Motor neuron (in vitro differentiated cells): ENCODE results near the gene HES7. TPM values are rescaled to one million over a fixed set of nuclear protein-coding genes. Genes with fewer than 3 reads are reported as not detected.

Experiments
- ATAC-seq, 8 experiments: fragments of 200-7000 bp; cut with Tn5 transposase; replicated peaks in 6 of 8; 2 replicates each; pipeline ENCODE4 v1.8.0; 2021; ENCODE audit warnings: mild to moderate bottlenecking in 8 of 8, moderate library complexity in 8 of 8
- H3K27ac ChIP-seq, 2 donors: fragments of 250-450 bp; sonication (Bioruptor Pico); 2 replicates each; pipeline ENCODE4 v1.9.0; 2021; ENCODE audit warnings: antibody characterized with exemption in 2 of 2, mild to moderate bottlenecking in 2 of 2, moderate library complexity in 1 of 2
- H3K4me1 ChIP-seq, 2 donors: fragments of 250-450 bp; sonication (Bioruptor Pico); replicated peaks in 1 of 2; 2 replicates each; pipeline ENCODE4 v1.6.1; 2021; ENCODE audit warnings: antibody characterized with exemption in 2 of 2, mild to moderate bottlenecking in 2 of 2, moderate library complexity in 1 of 2
- H3K4me3 ChIP-seq, 5 donors: fragments of 250-450 bp; sonication (Bioruptor Pico); 2 replicates each; pipeline ENCODE4 v1.9.0; 2021; ENCODE audit warnings: antibody characterized with exemption in 5 of 5, mild to moderate bottlenecking in 5 of 5, moderate library complexity in 4 of 5
- WGBS, 10 experiments: fragments of 450-650 bp; shearing (Covaris generic); methylation state at CpG; one replicate each; pipeline ENCODE4 v1.0.0; 2022; 5-methylcytosine and 5-hydroxymethylcytosine counted together
- in situ Hi-C, 9 experiments: fragments of 400-800 bp; cut with MboI; loops; one replicate each; pipeline ENCODE4 v1.15.0; 2021; ENCODE audit warnings: low sequenced_read_pairs in 9 of 9, low pct_unique_long_range_greater_than_20kb in 2 of 9; ENCODE audit not compliant: unreplicated experiment in 9 of 9
- total RNA-seq, 8 experiments: library from RNA; unstranded; fragments of 300-600 nt; gene quantifications; 2 replicates each; pipeline versions ENCODE4 v1.2.3 to v1.2.4, GENCODE V29; 2022

The HES7 gene
- total RNA-seq, 8 experiments from 2014 or later: 0.31 to 4.0 (median 1.4) TPM; not detected in 1

DNA sequence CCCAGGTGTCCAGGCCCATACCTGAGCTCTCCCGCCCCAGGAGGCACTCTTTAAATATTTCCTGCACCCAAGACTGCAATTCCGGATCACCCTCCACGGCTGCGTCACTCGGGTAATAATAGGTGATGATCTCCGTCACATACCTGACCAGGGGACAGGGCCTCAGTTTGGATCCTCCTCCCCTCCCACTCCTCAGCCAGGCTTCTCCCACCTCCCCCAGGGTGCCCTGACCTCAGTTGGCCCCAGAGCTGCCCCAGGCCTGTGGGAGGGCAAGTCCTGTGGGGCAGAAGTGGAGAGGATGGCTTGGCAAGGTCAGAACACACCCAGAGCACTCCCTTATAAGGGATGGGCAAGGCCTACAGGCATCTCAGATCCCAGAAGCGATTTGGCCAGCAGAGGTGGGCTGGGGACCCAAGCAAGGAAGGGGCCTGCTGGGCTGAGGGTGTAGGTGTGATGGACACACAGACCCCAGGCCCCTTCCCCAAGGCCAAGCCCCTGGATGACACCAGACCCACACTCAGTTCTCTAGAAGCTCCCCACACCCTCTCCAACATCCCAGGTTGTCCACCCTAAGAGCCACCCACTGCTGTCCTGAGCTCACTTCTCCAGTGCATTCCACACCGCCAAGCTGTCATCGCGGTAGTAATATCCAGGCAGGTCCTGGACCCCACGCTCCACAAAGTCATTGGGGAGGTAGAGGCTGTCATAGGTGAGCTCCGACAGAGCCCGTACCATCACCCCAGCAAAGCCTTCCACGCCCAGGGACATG, 48.1 kb downstream of the HES7 start:
- in situ Hi-C loops: loop anchor here in 2 of 9 experiments (25.0 kb wide), 1 partner anchor 712 kb away; the partner anchor contains the start of gene MFSD6L (in 2 of the 2)
- no peak overlapping the region for H3K27ac ChIP-seq
- WGBS, 10 experiments: 20 to 77% (median 63%) methylated on average over 1 to 6 of the region's 14 CpGs; no CpG with 5 or more reads in 7 of the 10 experiments
- H3K4me1 ChIP-seq: peaks cover 3 to 10% of the 10 kb centered on the region in 2 donors
- ATAC-seq: no peak
- H3K4me3 ChIP-seq: no peak overlapping the region

DNA sequence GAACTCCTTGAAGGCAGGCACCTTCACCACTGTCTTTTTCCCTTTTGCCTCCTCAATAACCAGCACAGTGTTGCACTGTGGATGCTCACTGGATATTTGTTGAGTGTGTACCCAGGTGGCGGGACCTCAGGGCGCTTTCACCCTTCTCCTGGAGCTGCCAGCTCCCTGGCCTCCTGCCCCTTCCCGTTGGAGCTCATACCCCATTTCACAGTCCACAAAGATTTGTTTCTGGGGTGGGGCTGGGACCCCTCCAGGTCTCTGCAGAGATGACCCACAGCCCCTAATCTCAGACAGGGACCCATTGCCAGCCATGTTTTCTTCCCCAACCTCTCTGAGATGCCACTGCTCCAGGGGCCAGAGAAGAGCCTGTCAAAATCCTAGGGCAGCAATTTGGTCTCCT, 48.8 kb downstream of the HES7 start:
- ATAC-seq: no peak
- H3K27ac ChIP-seq: no peak overlapping the region
- in situ Hi-C loops: loop anchor here in 2 of 9 experiments (25.0 kb wide), 1 partner anchor 712 kb away; the partner anchor contains the start of gene MFSD6L (in 2 of the 2)
- 60 to 100% (median 70%) methylated on average over 1 to 2 of the region's 3 CpGs; no CpG with 5 or more reads in 5 of the 10 experiments for WGBS, 10 experiments
- H3K4me1 ChIP-seq: peaks cover 3 to 10% of the 10 kb centered on the region in 2 donors
- no peak overlapping the region for H3K4me3 ChIP-seq

DNA sequence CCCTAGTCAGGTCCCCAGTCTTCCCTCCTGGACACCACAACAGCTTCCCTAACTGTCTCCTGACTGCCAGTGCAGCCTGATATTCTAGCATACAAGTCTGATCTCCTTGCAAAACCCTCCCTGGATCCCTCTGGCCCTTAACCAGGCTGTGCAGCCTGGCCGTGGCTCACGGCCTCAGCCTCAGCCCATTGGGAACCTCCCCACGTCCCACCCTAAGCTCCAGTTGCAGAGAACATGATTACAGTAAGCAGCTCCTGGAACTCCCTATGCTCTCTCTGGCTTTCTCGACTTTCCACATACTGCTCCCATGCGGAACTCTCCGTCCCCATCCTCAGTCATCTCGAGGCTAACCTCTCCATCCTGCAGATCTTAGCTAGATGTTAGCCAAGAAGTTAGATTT, 49.4 kb downstream of the HES7 start:
- in situ Hi-C loops: no loop called here
- peak in 2 of 8 experiments; percentile 67 to 84 for ATAC-seq
- H3K4me3 ChIP-seq: no peak overlapping the region
- whole genome bisulfite sequencing, 10 experiments: 22 to 53% (median 37%) methylated on average over 3 to 6 of the region's 7 CpGs; no CpG with 5 or more reads in 5 of the 10 experiments
- H3K27ac ChIP-seq: no peak overlapping the region
- peaks cover 3 to 10% of the 10 kb centered on the region in 2 donors for H3K4me1 ChIP-seq

DNA sequence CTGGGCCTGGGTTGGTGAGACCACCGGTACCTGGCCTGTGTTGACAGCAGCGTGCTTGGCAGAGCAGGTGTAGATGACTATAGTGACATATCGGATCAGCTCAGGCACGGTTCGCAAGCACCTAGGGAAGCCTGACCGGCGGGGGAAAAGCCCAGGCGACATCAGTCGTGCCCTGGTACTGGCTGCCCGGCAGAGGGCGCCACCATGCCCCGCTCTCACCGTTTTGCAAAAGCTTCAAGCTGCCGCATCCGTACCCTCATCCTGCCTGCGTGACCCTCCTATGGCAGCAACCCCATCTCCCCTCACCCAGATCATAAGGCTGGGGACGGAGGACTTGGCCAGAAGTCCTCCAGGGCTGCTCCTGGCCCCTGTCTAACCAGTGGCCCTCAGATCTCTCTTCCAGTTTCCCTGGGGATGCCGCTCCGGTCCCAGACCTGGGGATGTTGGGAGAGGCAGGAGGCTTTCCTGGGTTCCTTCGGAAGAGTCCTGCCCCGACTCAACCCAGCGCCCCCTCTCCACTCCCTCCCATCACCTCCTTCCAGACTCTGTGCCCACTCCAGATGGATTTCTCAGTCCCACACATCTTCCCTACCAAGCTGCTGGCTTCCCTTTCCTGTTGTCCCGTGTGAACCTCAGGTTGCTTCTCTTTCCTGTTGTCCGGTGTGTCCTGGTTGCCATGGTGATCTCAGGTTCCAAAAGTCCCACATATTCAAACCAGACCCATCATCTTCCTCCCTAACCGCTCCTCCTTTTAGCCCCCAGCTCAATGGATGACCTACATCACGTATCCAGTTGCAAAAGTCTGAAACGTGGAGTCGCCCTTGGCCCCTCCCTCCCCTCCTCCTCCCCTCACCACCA, 50.0 kb downstream of the HES7 start:
- H3K4me3 ChIP-seq: no peak overlapping the region
- H3K4me1 ChIP-seq: peaks cover 3 to 10% of the 10 kb centered on the region in 2 donors
- WGBS, 10 experiments: 0 to 20% (median 0%) methylated on average over 1 to 14 of the region's 28 CpGs; no CpG with 5 or more reads in 1 of the 10 experiments
- in situ Hi-C loops: no loop called here
- ATAC-seq: peak; percentile 58 to 92 (median 65)
- no peak overlapping the region for H3K27ac ChIP-seq

DNA sequence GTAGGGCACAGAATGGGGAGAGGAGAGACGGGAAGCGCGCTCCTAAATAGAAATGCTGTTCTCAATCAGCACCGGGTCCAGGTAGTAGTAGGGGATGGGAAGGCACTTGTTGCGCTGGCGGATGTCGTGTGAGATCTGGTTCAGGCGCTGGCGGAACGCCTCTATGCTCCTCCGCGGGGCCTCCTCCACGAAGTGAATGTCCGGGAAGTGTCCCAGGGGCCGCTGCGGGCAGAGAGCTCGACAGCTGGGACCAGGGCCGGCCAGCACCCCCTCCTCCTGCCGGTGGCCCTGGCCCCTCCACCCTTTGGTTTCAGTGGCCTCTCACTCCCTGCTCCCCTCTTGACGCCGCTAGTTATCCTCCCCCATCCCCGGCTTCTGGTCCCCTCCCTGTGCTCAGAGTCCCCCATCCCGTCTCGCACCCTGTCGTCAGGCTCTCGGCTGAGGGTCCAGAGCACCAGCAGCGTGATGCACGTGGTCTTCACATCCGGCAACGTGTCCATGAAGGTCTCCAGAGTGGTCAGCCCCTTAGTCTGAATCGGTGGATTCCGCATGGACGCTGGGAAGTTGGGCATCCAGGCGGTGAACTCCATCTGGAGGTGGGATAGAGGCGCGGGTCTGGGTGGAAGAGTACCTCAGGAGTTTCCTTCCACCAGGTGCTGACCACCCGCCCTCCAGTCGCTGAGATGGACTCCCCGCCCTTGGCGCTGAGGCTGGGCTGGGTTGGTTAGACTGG, 51.0 kb downstream of the HES7 start:
- Histone ChIP-seq H3K4me3 (no peak overlapping the region), H3K4me1 (peaks cover 3 to 10% of the 10 kb centered on the region in 2 donors), H3K27ac (no peak overlapping the region)
- ATAC-seq: peak in 7 of 8 experiments; percentile 11 to 47 (median 40)
- in situ Hi-C loops: no loop called here
- WGBS, 10 experiments: 0 to 4% (median 2%) methylated on average over 6 to 17 of the region's 40 CpGs; no CpG with 5 or more reads in 5 of the 10 experiments

DNA sequence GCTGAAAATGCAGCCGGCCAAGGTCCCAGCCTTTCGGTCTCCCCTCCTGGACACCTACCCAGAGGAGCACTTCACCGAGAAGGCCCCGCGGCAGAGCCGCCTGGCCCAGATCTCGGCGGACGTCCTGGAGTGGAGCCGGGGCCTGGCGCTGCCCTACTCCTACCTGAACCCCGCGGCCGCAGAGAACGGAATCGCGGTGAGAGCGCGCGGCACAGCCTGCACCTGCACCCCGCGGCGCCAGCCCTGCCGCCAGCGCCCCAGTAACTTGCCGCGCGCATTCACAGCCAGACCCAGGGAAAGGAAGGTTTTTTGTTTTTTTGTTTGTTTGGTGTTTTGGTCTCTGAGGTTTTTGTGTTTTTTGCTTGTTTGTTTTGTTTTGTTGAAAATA, 51.6 kb downstream of the HES7 start:
- Histone ChIP-seq H3K4me1 (peaks cover 3 to 10% of the 10 kb centered on the region in 2 donors), H3K27ac (no peak overlapping the region), H3K4me3 (no peak overlapping the region)
- in situ Hi-C loops: no loop called here
- 0 to 20% (median 3%) methylated on average over 2 to 12 of the region's 28 CpGs; no CpG with 5 or more reads in 6 of the 10 experiments for WGBS, 10 experiments
- no peak for ATAC-seq

DNA sequence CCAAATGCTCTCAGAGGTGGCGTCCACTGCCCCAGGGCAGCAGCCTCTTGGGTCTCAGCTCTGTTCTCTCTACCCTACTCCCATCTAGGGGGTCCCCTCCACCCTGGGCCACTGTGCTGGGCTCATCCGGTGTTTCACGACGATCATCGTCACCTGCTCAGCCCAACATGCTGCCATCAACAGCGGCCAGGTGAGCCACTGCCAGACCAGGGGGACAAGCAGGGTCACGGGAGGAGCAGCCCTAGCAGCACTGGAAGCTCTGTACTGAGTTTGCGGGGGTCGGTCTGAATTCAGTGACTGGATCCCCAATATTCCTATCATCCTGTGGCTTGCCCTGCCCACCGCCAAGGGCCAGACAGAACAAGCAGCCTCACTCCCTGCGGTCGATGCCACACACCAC, 52.4 kb downstream of the HES7 start:
- in situ Hi-C loops: no loop called here
- ATAC-seq: no peak
- H3K4me3 ChIP-seq: no peak overlapping the region
- no peak overlapping the region for H3K27ac ChIP-seq
- H3K4me1 ChIP-seq: peaks cover 3 to 10% of the 10 kb centered on the region in 2 donors
- WGBS, 10 experiments: 74 to 100% (median 89%) methylated on average over 1 to 6 of the region's 12 CpGs; no CpG with 5 or more reads in 4 of the 10 experiments

Other genes starting within 250 kb of the HES7 start
- gene CHD3, start 235.3 kb downstream of the HES7 start, total RNA-seq: 100 to 1,000 TPM in 2 of 8 experiments, 10 to 100 TPM in 6; 56.2 to 294 (median 78.2) TPM
- 1 to 10 TPM; 2.6 to 5.2 (median 4.2) TPM for gene RNF227, start 207.8 kb downstream of the HES7 start, total RNA-seq
- 10 to 100 TPM in 1 of 8 experiments, 1 to 10 TPM in 5, under 1 TPM in 2; 0.25 to 17.2 (median 1.9) TPM for gene KCNAB3, start 194.2 kb downstream of the HES7 start, total RNA-seq
- gene TRAPPC1, start 192.2 kb downstream of the HES7 start, total RNA-seq: 10 to 100 TPM; 60.1 to 94.1 (median 71.4) TPM
- 10 to 100 TPM; 19.3 to 40.7 (median 31.7) TPM for gene CNTROB, start 191.9 kb downstream of the HES7 start, total RNA-seq
- gene GUCY2D, start 121.5 kb downstream of the HES7 start, total RNA-seq: under 1 TPM in 1 of 8 experiments, not detected in 7; 1.00 TPM
- gene ALOX15B, start 85.0 kb downstream of the HES7 start, total RNA-seq: under 1 TPM in 4 of 8 experiments, not detected in 4; 0.04 to 0.15 (median 0.14) TPM
- gene ALOX12B, start 36.4 kb downstream of the HES7 start, total RNA-seq: under 1 TPM in 2 of 8 experiments, not detected in 6; 0.13 to 0.16 TPM
- under 1 TPM in 7 of 8 experiments, not detected in 1; 0.15 to 0.95 (median 0.36) TPM for gene ALOXE3, start 5.6 kb downstream of the HES7 start, total RNA-seq
- 10 to 100 TPM; 12.2 to 51.5 (median 27.3) TPM for gene PER1, start 28.3 kb upstream of the HES7 start, total RNA-seq
- 100 to 1,000 TPM in 1 of 8 experiments, 10 to 100 TPM in 6, 1 to 10 TPM in 1; 8.3 to 148 (median 39.3) TPM for gene VAMP2, start 38.8 kb upstream of the HES7 start, total RNA-seq
- gene TMEM107, start 52.3 kb upstream of the HES7 start, total RNA-seq: 10 to 100 TPM in 7 of 8 experiments, 1 to 10 TPM in 1; 5.8 to 54.2 (median 30.1) TPM
- 10 to 100 TPM in 1 of 8 experiments, 1 to 10 TPM in 7; 3.5 to 11.1 (median 5.6) TPM for gene BORCS6, start 66.1 kb upstream of the HES7 start, total RNA-seq
- 10 to 100 TPM in 3 of 8 experiments, 1 to 10 TPM in 4, under 1 TPM in 1; 0.71 to 70.7 (median 3.0) TPM for gene AURKB, start 86.5 kb upstream of the HES7 start, total RNA-seq
- gene CTC1, start 124.0 kb upstream of the HES7 start, total RNA-seq: 10 to 100 TPM in 5 of 8 experiments, 1 to 10 TPM in 3; 3.9 to 20.9 (median 12.2) TPM
- 10 to 100 TPM; 19.6 to 71.5 (median 28.3) TPM for gene PFAS, start 125.2 kb upstream of the HES7 start, total RNA-seq
- 10 to 100 TPM; 17.0 to 26.9 (median 23.1) TPM for gene RANGRF, start 164.6 kb upstream of the HES7 start, total RNA-seq
- 1 to 10 TPM; 1.0 to 7.9 (median 2.5) TPM for gene SLC25A35, start 171.3 kb upstream of the HES7 start, total RNA-seq
- 1 to 10 TPM in 2 of 8 experiments, under 1 TPM in 4, not detected in 2; 0.13 to 1.6 (median 0.34) TPM for gene ARHGEF15, start 186.1 kb upstream of the HES7 start, total RNA-seq
- gene ODF4, start 215.7 kb upstream of the HES7 start, total RNA-seq: under 1 TPM in 1 of 8 experiments, not detected in 7; 0.25 TPM